Suprapubic skin (tissue), 2 donors: Measurements from ENCODE around the gene NEK8.

Experiments
- EP300 ChIP-seq: sonication (generic); formaldehyde crosslinking; IDR thresholded peaks from one replicate; pipeline ENCODE4 v1.6.1; 2017; ENCODE audit warnings: antibody characterized with exemption
- POLR2A ChIP-seq, 2 donors: fragments of 450-650 bp; IDR thresholded peaks; one replicate each; pipeline ENCODE4 v1.6.1; 2017; ENCODE audit warnings: antibody characterized with exemption in 2 of 2, mild to moderate bottlenecking in 2 of 2, moderate library complexity in 2 of 2

DNA sequence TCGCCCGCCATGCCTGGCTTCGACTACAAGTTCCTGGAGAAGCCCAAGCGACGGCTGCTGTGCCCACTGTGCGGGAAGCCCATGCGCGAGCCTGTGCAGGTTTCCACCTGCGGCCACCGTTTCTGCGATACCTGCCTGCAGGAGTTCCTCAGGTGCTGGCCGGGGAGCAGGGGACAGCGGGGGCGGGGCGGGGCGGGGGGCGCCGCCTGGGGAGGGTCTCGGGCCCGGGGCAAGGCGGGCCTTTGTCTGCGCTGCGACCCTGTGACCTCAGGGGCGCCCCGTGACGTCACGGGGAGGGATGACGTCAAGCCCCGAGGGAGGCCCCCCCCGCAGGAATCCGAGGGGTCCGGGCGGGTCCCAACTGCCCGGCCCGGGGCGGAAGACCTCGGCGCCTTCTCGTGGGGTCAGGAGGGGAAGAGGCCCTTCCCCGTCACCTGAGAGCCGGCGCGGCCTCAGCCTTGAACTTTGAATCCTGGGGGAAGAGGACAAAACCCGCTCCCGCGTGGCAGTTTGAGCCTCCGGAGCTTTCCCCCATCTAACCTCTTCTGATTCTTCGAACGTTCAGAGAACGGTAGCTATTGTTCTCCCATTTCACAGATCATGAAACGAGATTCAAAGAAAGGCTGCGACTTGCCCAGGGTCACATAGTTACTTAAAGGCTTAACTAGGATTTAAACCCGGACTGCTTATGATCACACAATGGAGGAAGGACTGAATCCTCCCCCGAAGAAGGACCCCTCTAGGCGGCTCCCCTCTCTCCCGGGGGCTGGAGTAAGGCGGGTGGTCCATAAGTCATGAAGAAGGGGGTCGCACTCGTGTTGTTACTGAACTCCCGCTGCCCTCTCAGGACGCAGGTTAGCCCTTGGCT lies 15.8 kb downstream of the NEK8 start:
- TF ChIP-seq POLR2A (IDR thresholded peaks at IDR 0.05) (no peak), EP300 (no peak)
